GM23338 (cell line): Measurements from ENCODE around the gene RELB. TPM values are rescaled to one million over a fixed set of nuclear protein-coding genes. Genes with fewer than 3 reads are reported as not detected.

Source experiments
- ATAC-seq: fragments of 200-7000 bp; cut with Tn5 transposase; 3 replicates; pipeline ENCODE4 v1.9.1; 2020
- DNase-seq: peaks from one replicate; pipeline ENCODE4 v3.0.0-alpha.2; 2015; ENCODE audit warnings: low spot score
- H2AFZ ChIP-seq: fragments of 200-600 bp; sonication (generic); 2 replicates; pipeline ENCODE4 v1.8.0; 2016; ENCODE audit warnings: antibody characterized with exemption, mild to moderate bottlenecking, moderate library complexity
- H3F3A ChIP-seq: fragments of 200-600 bp; sonication (generic); replicated peaks from 2 replicates; pipeline ENCODE4 v1.8.0; 2017; ENCODE audit warnings: antibody characterized with exemption, mixed run types, low read depth
- H3K27ac ChIP-seq: fragments of 200-600 bp; sonication (generic); 2 replicates; pipeline ENCODE4 v1.6.1; 2016; ENCODE audit warnings: low read depth
- H3K27me3 ChIP-seq: fragments of 200-600 bp; sonication (generic); 2 replicates; pipeline ENCODE4 v1.8.0; 2016; ENCODE audit warnings: mild to moderate bottlenecking, mixed run types, moderate library complexity; ENCODE audit not compliant: insufficient read depth
- H3K36me3 ChIP-seq: fragments of 200-600 bp; sonication (generic); 2 replicates; pipeline ENCODE4 v1.8.0; 2016; ENCODE audit warnings: mild to moderate bottlenecking; ENCODE audit not compliant: insufficient read depth
- H3K4me1 ChIP-seq: fragments of 200-600 bp; sonication (generic); 2 replicates; pipeline ENCODE4 v1.8.0; 2016; ENCODE audit warnings: mild to moderate bottlenecking, moderate library complexity; ENCODE audit not compliant: insufficient read depth
- H3K4me2 ChIP-seq: fragments of 200-600 bp; sonication (generic); 2 replicates; pipeline ENCODE4 v1.7.1; 2017; ENCODE audit warnings: mixed run types
- H3K4me3 ChIP-seq: fragments of 200-600 bp; sonication (generic); 2 replicates; pipeline ENCODE4 v1.6.1; 2016; ENCODE audit warnings: mixed run types
- H3K79me2 ChIP-seq: fragments of 200-600 bp; sonication (generic); replicated peaks from 2 replicates; pipeline ENCODE4 v1.8.0; 2017; ENCODE audit warnings: mild to moderate bottlenecking; ENCODE audit not compliant: insufficient read depth
- H3K9me2 ChIP-seq: fragments of 200-600 bp; sonication (generic); 2 replicates; pipeline ENCODE4 v1.8.0; 2017; ENCODE audit not compliant: insufficient read depth
- H4K20me1 ChIP-seq: fragments of 200-600 bp; sonication (generic); replicated peaks from 2 replicates; pipeline ENCODE4 v1.8.0; 2017; ENCODE audit warnings: mild to moderate bottlenecking; ENCODE audit not compliant: insufficient read depth
- H3K27ac Mint-ChIP-seq: 2 replicates; pipeline ENCODE4 v1.8.0; 2020; ENCODE audit warnings: inconsistent platforms, mild to moderate bottlenecking, moderate library complexity, mixed read lengths
- H3K27me3 Mint-ChIP-seq: 3 replicates; pipeline ENCODE4 v1.8.0; 2022; ENCODE audit warnings: low read depth, mild to moderate bottlenecking, moderate library complexity, mixed read lengths, inconsistent platforms; ENCODE audit not compliant: insufficient read depth, poor library complexity
- H3K36me3 Mint-ChIP-seq: 3 replicates; pipeline ENCODE4 v1.8.0; 2021; ENCODE audit warnings: low read depth, mild to moderate bottlenecking, inconsistent platforms, moderate library complexity, mixed read lengths
- H3K4me1 Mint-ChIP-seq: 3 replicates; pipeline ENCODE4 v1.8.0; 2020; ENCODE audit warnings: mild to moderate bottlenecking, inconsistent platforms, mixed read lengths
- H3K4me3 Mint-ChIP-seq: 3 replicates; pipeline ENCODE4 v1.8.0; 2021; ENCODE audit warnings: moderate library complexity, mild to moderate bottlenecking, inconsistent platforms, mixed read lengths
- H3K9me3 Mint-ChIP-seq: 3 replicates; pipeline ENCODE4 v1.8.0; 2020; ENCODE audit warnings: moderate library complexity, mild to moderate bottlenecking, inconsistent platforms, mixed read lengths
- CTCF ChIP-seq, 2 experiments: fragments of 200-600 bp in 1 of 2; sonication (generic) in 1 of 2; conservative IDR thresholded peaks; 2 replicates each; pipeline versions ENCODE4 v1.5.1 to v1.6.1; 2016 to 2017; ENCODE audit warnings: antibody characterized with exemption in 2 of 2, low read depth in 2 of 2, mild to moderate bottlenecking in 2 of 2, moderate library complexity in 1 of 2
- STAT1 ChIP-seq: IDR thresholded peaks from one replicate; pipeline ENCODE4 v1.6.1; 2016; ENCODE audit warnings: antibody characterized with exemption; ENCODE audit not compliant: unreplicated experiment
- ZNF462 ChIP-seq: fragments of 250-450 bp; sonication (Bioruptor Pico); IDR thresholded peaks from 2 replicates; pipeline ENCODE4 v1.5.0; 2020; ENCODE audit warnings: mild to moderate bottlenecking, moderate library complexity
- polyA plus RNA-seq: library from polyadenylated mRNA; unstranded; fragments of >200 nt; fragmentation: Nextera tagmentation; extraction: Ambion mirVana; gene quantifications from 2 replicates; pipeline ENCODE4 v1.2.1, GENCODE V29; 2016
- total RNA-seq: library from RNA; depleted of rRNA; stranded (reverse); fragments of >200 nt; shearing (Covaris generic); gene quantifications from 2 replicates; pipeline ENCODE4 v1.2.3, GENCODE V29; 2014

RELB gene
- total and polyA plus RNA-seq, 2 experiments from 2014 or later = 7.9 to 13.1 TPM

GRCh38 chr19:45040059-45040771, 39.0 kb downstream of the RELB start:
- H3F3A ChIP-seq = peaks cover 20% of the 10 kb centered on the region
- H4K20me1 ChIP-seq = peaks cover 29% of the 10 kb centered on the region
- H3K27ac ChIP-seq = no peak overlapping the region
- peaks cover 10% of the 10 kb centered on the region for H3K4me1 Mint-ChIP-seq
- peak overlapping the region; percentile 92 for H3K4me3 Mint-ChIP-seq
- no peak overlapping the region for H2AFZ ChIP-seq
- DNase-seq (no peak), ATAC-seq (no peak)
- no peaks in the 10 kb centered on the region for H3K9me2 ChIP-seq
- peaks cover 20% of the 10 kb centered on the region; the same call in 1 of the 2 replicates for H3K36me3 ChIP-seq
- peaks cover 6% of the 10 kb centered on the region for H3K4me1 ChIP-seq
- H3K4me2 ChIP-seq = peak overlapping the region; percentile 93
- peaks cover 53% of the 10 kb centered on the region for H3K79me2 ChIP-seq
- peaks cover 50% of the 10 kb centered on the region for H3K36me3 Mint-ChIP-seq
- H3K27ac Mint-ChIP-seq = no peak overlapping the region
- peaks cover 9% of the 10 kb centered on the region for H3K27me3 Mint-ChIP-seq
- no peaks in the 10 kb centered on the region for H3K27me3 ChIP-seq
- no peaks in the 10 kb centered on the region for H3K9me3 Mint-ChIP-seq
- TF ChIP-seq STAT1 = no peak
- TF ChIP-seq ZNF462 = no peak
- TF ChIP-seq CTCF (conservative IDR thresholded peaks at IDR 0.05; ENCODE audit: low read depth in 2 of 2) = no peak
- H3K4me3 ChIP-seq = peak overlapping the region; percentile 100
